ENCODE results near the gene ZFP36L1. TPM values are rescaled to one million over a fixed set of nuclear protein-coding genes. Genes with fewer than 3 reads are reported as not detected.

Gene ZFP36L1
- total and polyA plus RNA-seq, 2 of the 13 experiments (the other 11 are each of a cell fraction or from before 2014, with no cell fraction given): 7.4 to 10.2 TPM

- TF ChIP-seq, protein P1, sequence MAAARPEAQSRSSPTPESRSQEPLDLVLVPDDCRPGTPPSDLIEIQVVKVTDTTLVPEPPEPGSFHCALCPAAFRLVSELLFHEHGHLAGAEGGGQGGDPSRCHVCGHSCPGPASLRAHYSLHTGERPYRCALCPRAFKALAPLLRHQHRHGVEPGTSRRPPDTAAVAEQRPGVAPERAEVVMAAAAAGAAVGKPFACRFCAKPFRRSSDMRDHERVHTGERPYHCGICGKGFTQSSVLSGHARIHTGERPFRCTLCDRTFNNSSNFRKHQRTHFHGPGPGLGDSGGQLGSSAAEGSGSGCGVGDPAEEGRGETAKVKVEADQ (CRISPR knock-in tag; IDR thresholded peaks at IDR 0.05; ENCODE audit: borderline replicate concordance): no peak
- TF ChIP-seq CBX5 (CRISPR knock-in tag; IDR thresholded peaks at IDR 0.05; ENCODE audit: borderline replicate concordance) (peak; percentile 18; the same call in 1 of the 2 replicates), HDAC1 (CRISPR knock-in tag; IDR thresholded peaks at IDR 0.05) (0 out of 2 replicates have a peak, but pooled peaks have one; percentile 29), EP300 (IDR thresholded peaks at IDR 0.05; ENCODE audit: low read depth in 2 of 2, low read length in 2 of 2) (peak in 1 of 2 experiments; percentile 71; a peak in 2 of 4 replicates), EP300 (CRISPR knock-in tag; IDR thresholded peaks at IDR 0.05; ENCODE audit: borderline replicate concordance) (peak; percentile 64; the same call in 1 of the 2 replicates), ZBTB34 (CRISPR knock-in tag; IDR thresholded peaks at IDR 0.05) (0 out of 2 replicates have a peak, but pooled peaks have one; percentile 22), THAP11 (CRISPR knock-in tag; IDR thresholded peaks at IDR 0.05) (peak; percentile 45; the same call in 1 of the 2 replicates), AGO2 (optimal IDR thresholded peaks at IDR 0.05; ENCODE audit: low read depth, low read length) (no peak), TERF1 (CRISPR knock-in tag; IDR thresholded peaks at IDR 0.05) (no peak), ETV5 (CRISPR knock-in tag; IDR thresholded peaks at IDR 0.05; ENCODE audit: borderline replicate concordance) (peak; percentile 85; the same call in 1 of the 2 replicates), TCF7L2 (IDR thresholded peaks at IDR 0.05; ENCODE audit: low read depth, low read length) (peak; percentile 59), HDAC2 (CRISPR knock-in tag; IDR thresholded peaks at IDR 0.05) (peak; percentile 36; the same call in 1 of the 2 replicates), TARDBP (CRISPR knock-in tag; IDR thresholded peaks at IDR 0.05) (peak; percentile 67; the same call in 1 of the 2 replicates), ZFP36 (IDR thresholded peaks at IDR 0.05; ENCODE audit: borderline replicate concordance, low read depth, low read length, partially characterized antibody) (no peak), FOSL2 (CRISPR knock-in tag; IDR thresholded peaks at IDR 0.05) (peak; percentile 97), ZKSCAN8 (CRISPR knock-in tag; IDR thresholded peaks at IDR 0.05; ENCODE audit: borderline replicate concordance) (0 out of 2 replicates have a peak, but pooled peaks have one; percentile 25), CHD4 (IDR thresholded peaks at IDR 0.05; ENCODE audit: borderline replicate concordance, low read length) (no peak), MBD4 (IDR thresholded peaks at IDR 0.05; ENCODE audit: borderline replicate concordance, low read length) (peak; percentile 53; the same call in 1 of the 2 replicates), FOXM1 (CRISPR knock-in tag; IDR thresholded peaks at IDR 0.05) (no peak), GPBP1L1 (CRISPR knock-in tag; IDR thresholded peaks at IDR 0.05) (no peak), ZNF614 (CRISPR knock-in tag; IDR thresholded peaks at IDR 0.05; ENCODE audit: borderline replicate concordance) (peak; percentile 34; the same call in 1 of the 2 replicates), SOX5 (CRISPR knock-in tag; IDR thresholded peaks at IDR 0.05; ENCODE audit: borderline replicate concordance) (peak; percentile 64; the same call in 1 of the 2 replicates), YY1 (IDR thresholded peaks at IDR 0.05; ENCODE audit: insufficient read depth, insufficient replicate concordance, low read depth, low read length) (no peak), POLR2AphosphoS5 (IDR thresholded peaks at IDR 0.05; ENCODE audit: low read depth, low read length) (peak; percentile 53), LBX2 (CRISPR knock-in tag; IDR thresholded peaks at IDR 0.05; ENCODE audit: borderline replicate concordance) (no peak), TCF7 (IDR thresholded peaks at IDR 0.05; ENCODE audit: low read depth) (peak; percentile 92)
Measured at GRCh38 chr14:68779761-68780323, 13.0 kb downstream of the ZFP36L1 start (continued).

All from HepG2 (cell line).